HEK293 (cell line): Measurements from ENCODE around the gene ZNF606.

Experiments used
- HOXD13 ChIP-seq: sonication (generic); formaldehyde crosslinking; IDR thresholded peaks from 2 replicates; pipeline ENCODE4 v1.8.0; 2022; ENCODE audit warnings: missing genetic modification reagents, borderline replicate concordance
- TCF7L2 ChIP-seq: IDR thresholded peaks from 2 replicates; pipeline ENCODE4 v1.6.1; 2011; ENCODE audit warnings: low read depth, mild to moderate bottlenecking, inconsistent platforms, low read length, moderate library complexity, borderline replicate concordance
- ZBTB1 ChIP-seq: fragments of 450-650 bp; formaldehyde crosslinking; IDR thresholded peaks from 2 replicates; pipeline ENCODE4 v1.5.1; 2016; ENCODE audit warnings: missing biosample characterization, missing genetic modification characterization
- ZNF10 ChIP-seq: fragments of 450-650 bp; formaldehyde crosslinking; IDR thresholded peaks from 2 replicates; pipeline ENCODE4 v1.5.1; 2017; ENCODE audit warnings: missing biosample characterization, missing genetic modification characterization
- ZNF132 ChIP-seq: fragments of 450-650 bp; formaldehyde crosslinking; IDR thresholded peaks from 2 replicates; pipeline ENCODE4 v1.5.1; 2017; ENCODE audit warnings: missing biosample characterization, missing genetic modification characterization, borderline replicate concordance
- ZNF169 ChIP-seq: fragments of 450-650 bp; formaldehyde crosslinking; IDR thresholded peaks from 2 replicates; pipeline ENCODE4 v1.5.1; 2016; ENCODE audit warnings: missing biosample characterization, missing genetic modification characterization
- ZNF2 ChIP-seq: fragments of 450-650 bp; formaldehyde crosslinking; IDR thresholded peaks from 2 replicates; pipeline ENCODE4 v1.5.1; 2016; ENCODE audit warnings: missing biosample characterization, missing genetic modification characterization
- ZNF239 ChIP-seq: fragments of 450-650 bp; formaldehyde crosslinking; IDR thresholded peaks from 2 replicates; pipeline ENCODE4 v1.5.1; 2016; ENCODE audit warnings: missing biosample characterization, missing genetic modification characterization
- ZNF274 ChIP-seq, 2 experiments: fragments of 200-500 bp in 1 of 2; fragments of 450-650 bp in 1 of 2; sonication (Bioruptor generic) in 1 of 2; formaldehyde crosslinking in 1 of 2; IDR thresholded peaks; 2 replicates each; pipeline versions ENCODE4 v1.5.1 to v1.6.1; 2014 to 2016; ENCODE audit warnings: borderline replicate concordance in 1 of 2, inconsistent platforms in 1 of 2, low read length in 1 of 2, missing biosample characterization in 1 of 2, missing genetic modification characterization in 1 of 2
- ZNF324 ChIP-seq: fragments of 450-650 bp; formaldehyde crosslinking; IDR thresholded peaks from 2 replicates; pipeline ENCODE4 v1.5.1; 2016; ENCODE audit warnings: missing biosample characterization, missing genetic modification characterization
- ZNF350 ChIP-seq: fragments of 450-650 bp; formaldehyde crosslinking; IDR thresholded peaks from 2 replicates; pipeline ENCODE4 v1.5.0; 2017; ENCODE audit warnings: missing biosample characterization, mild to moderate bottlenecking, missing genetic modification characterization
- ZNF394 ChIP-seq: fragments of 450-650 bp; formaldehyde crosslinking; IDR thresholded peaks from 2 replicates; pipeline ENCODE4 v1.5.1; 2016; ENCODE audit warnings: missing biosample characterization, missing genetic modification characterization, mild to moderate bottlenecking, moderate library complexity, borderline replicate concordance
- ZNF514 ChIP-seq: fragments of 450-650 bp; formaldehyde crosslinking; IDR thresholded peaks from 2 replicates; pipeline ENCODE4 v1.5.1; 2016; ENCODE audit warnings: missing biosample characterization, missing genetic modification characterization
- ZNF555 ChIP-seq: fragments of 450-650 bp; formaldehyde crosslinking; conservative IDR thresholded peaks from 2 replicates; pipeline ENCODE4 v1.5.1; 2017; ENCODE audit warnings: missing biosample characterization, mild to moderate bottlenecking, missing genetic modification characterization, inconsistent platforms
- ZNF707 ChIP-seq: fragments of 450-650 bp; formaldehyde crosslinking; IDR thresholded peaks from 2 replicates; pipeline ENCODE4 v1.5.1; 2016; ENCODE audit warnings: missing biosample characterization, missing genetic modification characterization
- ZNF785 ChIP-seq: fragments of 450-650 bp; formaldehyde crosslinking; IDR thresholded peaks from 2 replicates; pipeline ENCODE4 v1.5.1; 2016; ENCODE audit warnings: missing biosample characterization, missing genetic modification characterization
- ZNF792 ChIP-seq: fragments of 450-650 bp; formaldehyde crosslinking; IDR thresholded peaks from 2 replicates; pipeline ENCODE4 v1.5.1; 2016; ENCODE audit warnings: missing biosample characterization, missing genetic modification characterization
- ZSCAN30 ChIP-seq: fragments of 450-650 bp; IDR thresholded peaks from 2 replicates; pipeline ENCODE4 v1.5.1; 2018; ENCODE audit warnings: missing biosample characterization, mild to moderate bottlenecking, missing genetic modification characterization, moderate library complexity
- TF ChIP-seq, protein P1 (sequence below): fragments of 450-650 bp; formaldehyde crosslinking; IDR thresholded peaks from 2 replicates; pipeline ENCODE4 v1.5.1; 2016; ENCODE audit warnings: missing biosample characterization, missing genetic modification characterization
- TF ChIP-seq, protein P2 (sequence below): fragments of 450-650 bp; formaldehyde crosslinking; conservative IDR thresholded peaks from 2 replicates; pipeline ENCODE4 v1.5.1; 2016; ENCODE audit warnings: low read depth, missing biosample characterization, missing genetic modification characterization
- TF ChIP-seq, protein P3 (sequence below): fragments of 450-650 bp; formaldehyde crosslinking; IDR thresholded peaks from 2 replicates; pipeline ENCODE4 v1.5.1; 2016; ENCODE audit warnings: missing biosample characterization, missing genetic modification characterization
- TF ChIP-seq, protein P4 (sequence below): fragments of 450-650 bp; formaldehyde crosslinking; IDR thresholded peaks from 2 replicates; pipeline ENCODE4 v1.5.1; 2017; ENCODE audit warnings: missing biosample characterization, missing genetic modification characterization
- TF ChIP-seq, protein P5 (sequence below): fragments of 450-650 bp; formaldehyde crosslinking; IDR thresholded peaks from 2 replicates; pipeline ENCODE4 v1.5.1; 2017; ENCODE audit warnings: missing biosample characterization, missing genetic modification characterization
- TF ChIP-seq, protein P6 (sequence below): fragments of 450-650 bp; formaldehyde crosslinking; IDR thresholded peaks from 2 replicates; pipeline ENCODE4 v1.5.1; 2016; ENCODE audit warnings: missing biosample characterization, missing genetic modification characterization
- TF ChIP-seq, protein P7 (sequence below): fragments of 450-650 bp; formaldehyde crosslinking; IDR thresholded peaks from 2 replicates; pipeline ENCODE4 v1.5.1; 2016; ENCODE audit warnings: missing biosample characterization, missing genetic modification characterization, low read depth

Gene ZNF606

DNA sequence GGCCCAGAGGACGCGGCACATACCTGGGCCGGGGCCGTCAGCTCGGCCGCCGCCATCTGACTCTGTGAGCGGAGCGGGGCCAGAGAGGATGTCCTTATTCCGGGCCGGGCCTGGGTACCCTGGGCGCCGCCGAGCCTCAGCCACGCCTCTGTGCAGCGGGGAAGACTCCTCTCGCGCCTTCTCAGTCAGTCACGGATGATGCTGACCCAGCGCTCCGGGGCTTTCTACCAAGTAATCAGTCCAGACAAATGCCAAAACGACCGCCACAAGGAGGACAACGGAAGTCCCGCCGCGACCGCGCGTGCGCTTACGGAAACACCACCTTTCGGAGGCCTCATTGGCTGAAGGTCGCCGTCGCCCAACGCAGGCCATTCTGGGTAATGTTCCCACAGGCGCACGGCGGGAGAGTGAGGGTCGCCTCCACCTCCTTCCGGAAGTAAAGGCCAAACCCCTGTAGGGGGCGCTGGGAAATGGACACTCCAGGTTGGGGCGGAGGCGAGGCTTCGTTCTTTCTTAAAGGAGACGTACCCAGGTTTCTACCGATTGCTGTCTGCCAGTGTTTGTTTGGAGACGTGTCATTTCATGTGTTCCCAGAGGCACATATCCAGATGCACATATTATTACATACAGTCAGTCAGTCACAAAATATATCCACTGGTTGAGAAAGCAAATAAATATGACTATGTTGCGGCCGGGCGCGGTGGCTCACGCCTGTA is 55.0 kb downstream of the ZNF606 start, which contains the start of gene ZNF256 (continued):
- TF ChIP-seq, protein P1, sequence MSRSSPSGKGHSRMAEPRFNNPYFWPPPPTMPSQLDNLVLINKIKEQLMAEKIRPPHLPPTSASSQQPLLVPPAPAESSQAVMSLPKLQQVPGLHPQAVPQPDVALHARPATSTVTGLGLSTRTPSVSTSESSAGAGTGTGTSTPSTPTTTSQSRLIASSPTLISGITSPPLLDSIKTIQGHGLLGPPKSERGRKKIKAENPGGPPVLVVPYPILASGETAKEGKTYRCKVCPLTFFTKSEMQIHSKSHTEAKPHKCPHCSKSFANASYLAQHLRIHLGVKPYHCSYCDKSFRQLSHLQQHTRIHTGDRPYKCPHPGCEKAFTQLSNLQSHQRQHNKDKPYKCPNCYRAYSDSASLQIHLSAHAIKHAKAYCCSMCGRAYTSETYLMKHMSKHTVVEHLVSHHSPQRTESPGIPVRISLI (tag by site-specific recombination): no peak
- TF ChIP-seq ZBTB1 (no peak), ZNF785 (tag by site-specific recombination) (no peak), TCF7L2 (no peak), ZNF274 (IDR thresholded peaks at IDR 0.05; ENCODE audit: low read length) (no peak), ZNF274 (tag by site-specific recombination; IDR thresholded peaks at IDR 0.05; ENCODE audit: borderline replicate concordance) (no peak), ZNF514 (no peak), ZSCAN30 (tag by site-specific recombination) (no peak), ZNF169 (tag by site-specific recombination) (no peak), ZNF350 (no peak), ZNF394 (tag by site-specific recombination) (0 out of 2 replicates have a peak, but pooled peaks have one; percentile 5), ZNF324 (tag by site-specific recombination) (no peak), ZNF792 (tag by site-specific recombination) (0 out of 2 replicates have a peak, but pooled peaks have one; percentile 59), ZNF10 (tag by site-specific recombination) (no peak), ZNF239 (tag by site-specific recombination) (no peak), ZNF707 (tag by site-specific recombination) (no peak), ZNF2 (tag by site-specific recombination) (peak; percentile 67), HOXD13 (CRISPR knock-in tag) (no peak), ZNF132 (tag by site-specific recombination) (no peak), ZNF555 (no peak)
- TF ChIP-seq, protein P2, sequence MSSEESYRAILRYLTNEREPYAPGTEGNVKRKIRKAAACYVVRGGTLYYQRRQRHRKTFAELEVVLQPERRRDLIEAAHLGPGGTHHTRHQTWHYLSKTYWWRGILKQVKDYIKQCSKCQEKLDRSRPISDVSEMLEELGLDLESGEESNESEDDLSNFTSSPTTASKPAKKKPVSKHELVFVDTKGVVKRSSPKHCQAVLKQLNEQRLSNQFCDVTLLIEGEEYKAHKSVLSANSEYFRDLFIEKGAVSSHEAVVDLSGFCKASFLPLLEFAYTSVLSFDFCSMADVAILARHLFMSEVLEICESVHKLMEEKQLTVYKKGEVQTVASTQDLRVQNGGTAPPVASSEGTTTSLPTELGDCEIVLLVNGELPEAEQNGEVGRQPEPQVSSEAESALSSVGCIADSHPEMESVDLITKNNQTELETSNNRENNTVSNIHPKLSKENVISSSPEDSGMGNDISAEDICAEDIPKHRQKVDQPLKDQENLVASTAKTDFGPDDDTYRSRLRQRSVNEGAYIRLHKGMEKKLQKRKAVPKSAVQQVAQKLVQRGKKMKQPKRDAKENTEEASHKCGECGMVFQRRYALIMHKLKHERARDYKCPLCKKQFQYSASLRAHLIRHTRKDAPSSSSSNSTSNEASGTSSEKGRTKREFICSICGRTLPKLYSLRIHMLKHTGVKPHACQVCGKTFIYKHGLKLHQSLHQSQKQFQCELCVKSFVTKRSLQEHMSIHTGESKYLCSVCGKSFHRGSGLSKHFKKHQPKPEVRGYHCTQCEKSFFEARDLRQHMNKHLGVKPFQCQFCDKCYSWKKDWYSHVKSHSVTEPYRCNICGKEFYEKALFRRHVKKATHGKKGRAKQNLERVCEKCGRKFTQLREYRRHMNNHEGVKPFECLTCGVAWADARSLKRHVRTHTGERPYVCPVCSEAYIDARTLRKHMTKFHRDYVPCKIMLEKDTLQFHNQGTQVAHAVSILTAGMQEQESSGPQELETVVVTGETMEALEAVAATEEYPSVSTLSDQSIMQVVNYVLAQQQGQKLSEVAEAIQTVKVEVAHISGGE: peak; percentile 86
- TF ChIP-seq, protein P3, sequence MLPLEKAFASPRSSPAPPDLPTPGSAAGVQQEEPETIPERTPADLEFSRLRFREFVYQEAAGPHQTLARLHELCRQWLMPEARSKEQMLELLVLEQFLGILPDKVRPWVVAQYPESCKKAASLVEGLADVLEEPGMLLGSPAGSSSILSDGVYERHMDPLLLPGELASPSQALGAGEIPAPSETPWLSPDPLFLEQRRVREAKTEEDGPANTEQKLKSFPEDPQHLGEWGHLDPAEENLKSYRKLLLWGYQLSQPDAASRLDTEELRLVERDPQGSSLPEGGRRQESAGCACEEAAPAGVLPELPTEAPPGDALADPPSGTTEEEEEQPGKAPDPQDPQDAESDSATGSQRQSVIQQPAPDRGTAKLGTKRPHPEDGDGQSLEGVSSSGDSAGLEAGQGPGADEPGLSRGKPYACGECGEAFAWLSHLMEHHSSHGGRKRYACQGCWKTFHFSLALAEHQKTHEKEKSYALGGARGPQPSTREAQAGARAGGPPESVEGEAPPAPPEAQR: no peak
- TF ChIP-seq, protein P4, sequence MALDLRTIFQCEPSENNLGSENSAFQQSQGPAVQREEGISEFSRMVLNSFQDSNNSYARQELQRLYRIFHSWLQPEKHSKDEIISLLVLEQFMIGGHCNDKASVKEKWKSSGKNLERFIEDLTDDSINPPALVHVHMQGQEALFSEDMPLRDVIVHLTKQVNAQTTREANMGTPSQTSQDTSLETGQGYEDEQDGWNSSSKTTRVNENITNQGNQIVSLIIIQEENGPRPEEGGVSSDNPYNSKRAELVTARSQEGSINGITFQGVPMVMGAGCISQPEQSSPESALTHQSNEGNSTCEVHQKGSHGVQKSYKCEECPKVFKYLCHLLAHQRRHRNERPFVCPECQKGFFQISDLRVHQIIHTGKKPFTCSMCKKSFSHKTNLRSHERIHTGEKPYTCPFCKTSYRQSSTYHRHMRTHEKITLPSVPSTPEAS (tag by site-specific recombination): no peak
- TF ChIP-seq, protein P5, sequence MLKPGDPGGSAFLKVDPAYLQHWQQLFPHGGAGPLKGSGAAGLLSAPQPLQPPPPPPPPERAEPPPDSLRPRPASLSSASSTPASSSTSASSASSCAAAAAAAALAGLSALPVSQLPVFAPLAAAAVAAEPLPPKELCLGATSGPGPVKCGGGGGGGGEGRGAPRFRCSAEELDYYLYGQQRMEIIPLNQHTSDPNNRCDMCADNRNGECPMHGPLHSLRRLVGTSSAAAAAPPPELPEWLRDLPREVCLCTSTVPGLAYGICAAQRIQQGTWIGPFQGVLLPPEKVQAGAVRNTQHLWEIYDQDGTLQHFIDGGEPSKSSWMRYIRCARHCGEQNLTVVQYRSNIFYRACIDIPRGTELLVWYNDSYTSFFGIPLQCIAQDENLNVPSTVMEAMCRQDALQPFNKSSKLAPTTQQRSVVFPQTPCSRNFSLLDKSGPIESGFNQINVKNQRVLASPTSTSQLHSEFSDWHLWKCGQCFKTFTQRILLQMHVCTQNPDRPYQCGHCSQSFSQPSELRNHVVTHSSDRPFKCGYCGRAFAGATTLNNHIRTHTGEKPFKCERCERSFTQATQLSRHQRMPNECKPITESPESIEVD (tag by site-specific recombination): no peak
- TF ChIP-seq, protein P6, sequence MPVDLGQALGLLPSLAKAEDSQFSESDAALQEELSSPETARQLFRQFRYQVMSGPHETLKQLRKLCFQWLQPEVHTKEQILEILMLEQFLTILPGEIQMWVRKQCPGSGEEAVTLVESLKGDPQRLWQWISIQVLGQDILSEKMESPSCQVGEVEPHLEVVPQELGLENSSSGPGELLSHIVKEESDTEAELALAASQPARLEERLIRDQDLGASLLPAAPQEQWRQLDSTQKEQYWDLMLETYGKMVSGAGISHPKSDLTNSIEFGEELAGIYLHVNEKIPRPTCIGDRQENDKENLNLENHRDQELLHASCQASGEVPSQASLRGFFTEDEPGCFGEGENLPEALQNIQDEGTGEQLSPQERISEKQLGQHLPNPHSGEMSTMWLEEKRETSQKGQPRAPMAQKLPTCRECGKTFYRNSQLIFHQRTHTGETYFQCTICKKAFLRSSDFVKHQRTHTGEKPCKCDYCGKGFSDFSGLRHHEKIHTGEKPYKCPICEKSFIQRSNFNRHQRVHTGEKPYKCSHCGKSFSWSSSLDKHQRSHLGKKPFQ: no peak
- TF ChIP-seq, protein P7, sequence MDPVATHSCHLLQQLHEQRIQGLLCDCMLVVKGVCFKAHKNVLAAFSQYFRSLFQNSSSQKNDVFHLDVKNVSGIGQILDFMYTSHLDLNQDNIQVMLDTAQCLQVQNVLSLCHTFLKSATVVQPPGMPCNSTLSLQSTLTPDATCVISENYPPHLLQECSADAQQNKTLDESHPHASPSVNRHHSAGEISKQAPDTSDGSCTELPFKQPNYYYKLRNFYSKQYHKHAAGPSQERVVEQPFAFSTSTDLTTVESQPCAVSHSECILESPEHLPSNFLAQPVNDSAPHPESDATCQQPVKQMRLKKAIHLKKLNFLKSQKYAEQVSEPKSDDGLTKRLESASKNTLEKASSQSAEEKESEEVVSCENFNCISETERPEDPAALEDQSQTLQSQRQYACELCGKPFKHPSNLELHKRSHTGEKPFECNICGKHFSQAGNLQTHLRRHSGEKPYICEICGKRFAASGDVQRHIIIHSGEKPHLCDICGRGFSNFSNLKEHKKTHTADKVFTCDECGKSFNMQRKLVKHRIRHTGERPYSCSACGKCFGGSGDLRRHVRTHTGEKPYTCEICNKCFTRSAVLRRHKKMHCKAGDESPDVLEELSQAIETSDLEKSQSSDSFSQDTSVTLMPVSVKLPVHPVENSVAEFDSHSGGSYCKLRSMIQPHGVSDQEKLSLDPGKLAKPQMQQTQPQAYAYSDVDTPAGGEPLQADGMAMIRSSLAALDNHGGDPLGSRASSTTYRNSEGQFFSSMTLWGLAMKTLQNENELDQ: no peak
